Mesothelial cell of epicardium (in vitro differentiated cells): ENCODE measurements around the gene KLHL10. TPM values are rescaled to one million over a fixed set of nuclear protein-coding genes. Genes with fewer than 3 reads are reported as not detected.

Source experiments
- DNase-seq, 2 experiments: peaks; one replicate each; pipeline ENCODE4 v3.0.0; 2021; ENCODE audit warnings: low spot score in 2 of 2; ENCODE audit not compliant: unreplicated experiment in 2 of 2
- H3K27ac Mint-ChIP-seq: 2 replicates; pipeline ENCODE4 v1.8.0; 2021; ENCODE audit warnings: mixed read lengths
- H3K27me3 Mint-ChIP-seq: 2 replicates; pipeline ENCODE4 v1.8.0; 2021; ENCODE audit warnings: low read depth, mixed read lengths
- H3K36me3 Mint-ChIP-seq: 2 replicates; pipeline ENCODE4 v1.8.0; 2021; ENCODE audit warnings: mixed read lengths
- H3K4me1 Mint-ChIP-seq: 2 replicates; pipeline ENCODE4 v1.8.0; 2021; ENCODE audit warnings: mixed read lengths
- H3K4me3 Mint-ChIP-seq: 2 replicates; pipeline ENCODE4 v1.8.0; 2021; ENCODE audit warnings: mild to moderate bottlenecking, moderate library complexity, mixed read lengths
- H3K9me3 Mint-ChIP-seq: 2 replicates; pipeline ENCODE4 v1.8.0; 2021; ENCODE audit warnings: mixed read lengths
- CTCF ChIP-seq: fragments of 200-600 bp; sonication (generic); IDR thresholded peaks from one replicate; pipeline ENCODE4 v1.5.0; 2021; ENCODE audit warnings: antibody characterized with exemption; ENCODE audit not compliant: unreplicated experiment
- total RNA-seq: library from RNA; stranded (reverse); gene quantifications from 3 replicates; pipeline ENCODE4 v1.2.1, GENCODE V29; 2021

Gene KLHL10
- total RNA-seq, 1 donor from 2014 or later, result 0.27 TPM

GRCh38 chr17:41896726-41897125 lies 59.1 kb downstream of the KLHL10 start:
- TF ChIP-seq CTCF, result no peak
- no peak for DNase-seq
- H3K9me3 Mint-ChIP-seq, result no peaks in the 10 kb centered on the region
- no peaks in the 10 kb centered on the region for H3K27me3 Mint-ChIP-seq
- H3K27ac Mint-ChIP-seq, result no peak overlapping the region
- H3K36me3 Mint-ChIP-seq, result peaks cover 54% of the 10 kb centered on the region
- no peak overlapping the region for H3K4me3 Mint-ChIP-seq
- peaks cover 15% of the 10 kb centered on the region for H3K4me1 Mint-ChIP-seq

Other genes with a start within 250 kb of the KLHL10 start
- 0.40 to 0.79 TPM (median 0.40 TPM) in 3 replicates for gene KRT16, start 225.1 kb upstream of the KLHL10 start, total RNA-seq
- 221 to 238 TPM (median 232 TPM) in 3 replicates for gene KRT17, start 213.2 kb upstream of the KLHL10 start, total RNA-seq
- gene EIF1, start 148.9 kb upstream of the KLHL10 start, total RNA-seq, result 600 to 610 TPM (median 606 TPM) in 3 replicates
- gene GAST, start 125.5 kb upstream of the KLHL10 start, total RNA-seq, result not detected in 3 replicates
- 0.44 to 0.66 TPM (median 0.45 TPM) in 3 replicates for gene HAP1, start 103.2 kb upstream of the KLHL10 start, total RNA-seq
- 202 to 207 TPM (median 205 TPM) in 3 replicates for gene JUP, start 51.1 kb upstream of the KLHL10 start, total RNA-seq
- 61.0 to 62.0 TPM (median 62.0 TPM) in 3 replicates for gene P3H4, start 25.9 kb upstream of the KLHL10 start, total RNA-seq
- 369 to 401 TPM (median 371 TPM) in 3 replicates for gene FKBP10, start 24.8 kb upstream of the KLHL10 start, total RNA-seq
- 68.5 to 75.5 TPM (median 69.6 TPM) in 3 replicates for gene NT5C3B, start 1.6 kb upstream of the KLHL10 start, total RNA-seq
- gene KLHL11, start 27.6 kb downstream of the KLHL10 start, total RNA-seq, result 21.4 to 22.1 TPM (median 21.9 TPM) in 3 replicates
- 126 to 133 TPM (median 130 TPM) in 3 replicates for gene ACLY, start 81.1 kb downstream of the KLHL10 start, total RNA-seq
- gene ODAD4, start 92.8 kb downstream of the KLHL10 start, total RNA-seq, result 1.3 to 2.1 TPM (median 1.7 TPM) in 3 replicates
- 67.6 to 70.2 TPM (median 68.1 TPM) in 3 replicates for gene CNP, start 129.0 kb downstream of the KLHL10 start, total RNA-seq
- 97.2 to 103 TPM (median 97.7 TPM) in 3 replicates for gene DNAJC7, start 179.6 kb downstream of the KLHL10 start, total RNA-seq
- gene NKIRAS2, start 182.3 kb downstream of the KLHL10 start, total RNA-seq, result 47.2 to 49.6 TPM (median 48.1 TPM) in 3 replicates
- 4.1 to 5.1 TPM (median 4.4 TPM) in 3 replicates for gene C17orf113, start 212.8 kb downstream of the KLHL10 start, total RNA-seq